CD4-positive, alpha-beta T cell treated with Interleukin-6 for 4 hours (primary cell): Measurements from ENCODE around the gene SYNGR1.

Source experiments
- DNase-seq: peaks from one replicate; pipeline ENCODE4 v3.0.0-alpha.2; 2020; ENCODE audit warnings: mixed read lengths

Gene SYNGR1

DNA sequence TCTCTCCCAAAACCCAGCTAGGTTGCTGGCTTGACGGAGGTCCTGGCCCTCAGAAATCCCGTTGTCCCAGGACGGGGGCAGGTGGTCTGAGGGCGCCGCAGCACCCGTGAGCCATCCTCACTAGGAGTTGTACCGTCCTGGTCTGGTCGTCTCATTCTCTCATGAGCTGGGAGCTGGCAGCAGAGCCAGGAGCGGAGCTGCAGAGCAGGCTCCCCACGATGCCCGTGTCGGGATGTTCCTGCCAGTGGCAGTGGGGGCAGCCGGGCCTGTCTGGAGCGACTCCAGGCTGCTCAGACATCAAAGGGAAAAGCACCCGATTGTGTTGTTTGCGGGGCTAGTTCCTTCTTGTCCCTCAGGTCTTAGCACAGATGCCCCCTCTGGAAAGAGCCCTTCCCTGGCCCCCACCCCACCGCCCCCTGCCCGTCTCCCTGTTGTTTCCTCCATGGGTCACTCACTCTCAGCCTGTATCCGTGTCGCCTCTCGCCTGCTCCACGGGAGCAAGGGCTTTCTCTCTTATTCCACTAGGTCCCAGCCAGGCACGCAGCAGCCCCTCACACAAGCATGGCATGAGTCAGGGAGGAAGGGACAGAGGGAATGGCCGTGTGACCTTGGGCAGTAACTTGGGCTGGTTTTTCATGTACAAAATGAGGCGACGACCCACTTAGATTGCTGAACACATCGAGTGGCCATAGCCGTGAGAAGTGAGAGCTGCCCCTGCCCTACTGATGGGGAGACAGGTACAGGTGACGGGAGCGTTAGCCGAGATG lies 83.9 kb downstream of the SYNGR1 start:
- no peak for DNase-seq

DNA sequence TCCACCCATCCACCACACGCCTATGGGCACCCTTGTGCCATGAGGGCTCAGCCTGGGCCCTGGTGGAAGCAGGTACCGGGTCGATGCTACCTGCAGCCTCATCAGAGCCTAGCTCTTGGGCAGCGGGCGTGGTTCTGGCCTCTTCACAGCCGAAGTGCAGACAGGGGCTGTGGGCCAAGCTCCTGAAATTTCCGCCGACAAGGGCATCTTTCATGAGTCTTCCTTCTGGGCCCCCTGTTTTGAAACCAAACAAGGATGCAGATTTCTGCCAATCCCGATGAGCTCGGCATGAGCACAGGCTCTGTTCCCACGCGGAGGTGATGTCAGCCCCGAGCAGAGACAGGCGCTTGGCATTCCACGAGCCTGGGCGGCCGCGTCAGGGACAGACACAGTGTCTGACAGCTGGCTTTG lies 84.5 kb downstream of the SYNGR1 start:
- no peak for DNase-seq

- DNase-seq = no peak
These were observed 84.9 kb downstream of the SYNGR1 start for GRCh38 chr22:39434721-39435120.
